GM18861 (cell line): ENCODE data around the gene TM9SF1.
"Not testable (repeated sequence)": the region's sequence is repeated elsewhere in the genome, so short reads cannot be mapped to it uniquely, and the experiment has no call there.

Source experiments
- ATAC-seq: cut with Tn5 transposase; IDR thresholded peaks from one replicate; pipeline ENCODE4 v1.9.1; 2021; ENCODE audit not compliant: unreplicated experiment

Gene TM9SF1

GRCh38 chr14:24224618-24225071 lies 29.4 kb upstream of the TM9SF1 start:
- ATAC-seq = no peak

DNA sequence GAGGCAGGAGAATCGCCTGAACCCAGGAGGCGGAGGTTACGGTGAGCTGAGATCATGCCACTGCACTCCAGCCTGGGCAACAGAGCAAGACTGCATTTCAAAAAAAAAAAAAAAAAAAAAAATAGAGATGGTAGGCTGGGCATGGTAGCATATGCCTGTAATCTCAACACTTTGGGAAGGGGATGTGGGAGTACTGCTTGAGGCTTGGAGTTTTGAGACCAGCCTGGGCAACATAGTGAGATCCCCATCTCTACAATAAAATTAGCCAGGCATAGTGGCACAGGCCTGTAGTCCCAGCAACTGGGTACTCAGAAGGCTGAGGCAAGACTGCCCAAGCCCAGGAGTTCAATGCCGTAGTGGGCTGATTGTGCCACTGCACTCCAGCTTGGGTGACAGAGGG lies 27.7 kb upstream of the TM9SF1 start:
- ATAC-seq = not testable (repeated sequence)

DNA sequence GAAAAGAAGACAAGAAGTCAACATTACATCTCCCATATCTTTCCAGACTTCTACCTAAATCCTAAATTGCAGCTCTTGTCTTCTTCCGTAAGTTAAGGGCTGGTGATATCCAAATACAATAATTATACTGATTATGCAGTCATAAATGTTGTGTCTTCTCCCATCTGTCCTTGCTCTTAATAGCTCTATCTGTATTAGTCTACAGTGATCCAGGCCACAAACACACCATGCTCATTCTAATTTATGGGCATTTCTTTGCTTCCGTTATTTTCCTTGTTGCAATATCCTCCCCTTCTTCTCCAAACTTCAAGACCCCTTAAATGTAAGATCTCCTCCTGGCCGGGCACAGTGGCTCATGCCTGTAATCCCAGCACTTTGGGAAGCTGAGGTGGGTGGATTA lies 24.3 kb upstream of the TM9SF1 start:
- no peak for ATAC-seq

DNA sequence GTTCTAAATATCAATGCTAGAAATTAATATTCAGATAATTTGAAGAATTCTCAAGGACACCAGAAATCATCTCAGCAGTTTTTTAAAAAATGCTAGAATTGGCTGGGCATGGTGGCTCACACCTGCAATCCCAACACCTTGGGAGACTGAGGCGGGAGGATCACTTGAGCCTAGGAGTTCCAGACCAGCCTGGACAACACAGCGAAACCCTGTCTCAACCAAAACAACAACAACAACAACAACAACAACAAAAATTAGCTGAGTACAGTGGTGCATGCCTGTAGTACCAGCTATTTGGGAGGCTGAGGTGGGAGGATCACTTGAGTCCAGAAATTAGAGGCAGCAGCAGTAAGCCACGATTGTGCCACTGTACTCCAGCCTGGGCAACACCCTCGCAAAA lies 23.8 kb upstream of the TM9SF1 start:
- ATAC-seq = no peak

GRCh38 chr14:24216876-24217275 lies 21.6 kb upstream of the TM9SF1 start:
- ATAC-seq = not testable (repeated sequence)

DNA sequence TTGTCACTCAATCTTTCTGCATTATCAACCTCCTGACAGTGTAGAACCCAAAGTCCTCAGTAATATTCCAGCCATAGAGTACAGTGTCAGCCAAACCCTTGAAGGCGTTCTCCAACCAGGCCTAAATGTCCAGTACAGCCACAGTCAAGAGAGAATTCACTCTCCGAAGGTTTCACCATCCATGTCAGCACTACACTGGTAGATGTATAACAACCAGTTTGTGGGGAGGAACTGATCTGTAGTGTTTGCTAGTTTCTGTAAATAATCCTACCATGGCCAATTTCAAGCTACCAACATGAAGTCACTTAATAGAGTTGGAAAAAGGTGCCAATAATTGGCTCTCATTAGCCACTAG lies 21.1 kb upstream of the TM9SF1 start:
- no peak for ATAC-seq

DNA sequence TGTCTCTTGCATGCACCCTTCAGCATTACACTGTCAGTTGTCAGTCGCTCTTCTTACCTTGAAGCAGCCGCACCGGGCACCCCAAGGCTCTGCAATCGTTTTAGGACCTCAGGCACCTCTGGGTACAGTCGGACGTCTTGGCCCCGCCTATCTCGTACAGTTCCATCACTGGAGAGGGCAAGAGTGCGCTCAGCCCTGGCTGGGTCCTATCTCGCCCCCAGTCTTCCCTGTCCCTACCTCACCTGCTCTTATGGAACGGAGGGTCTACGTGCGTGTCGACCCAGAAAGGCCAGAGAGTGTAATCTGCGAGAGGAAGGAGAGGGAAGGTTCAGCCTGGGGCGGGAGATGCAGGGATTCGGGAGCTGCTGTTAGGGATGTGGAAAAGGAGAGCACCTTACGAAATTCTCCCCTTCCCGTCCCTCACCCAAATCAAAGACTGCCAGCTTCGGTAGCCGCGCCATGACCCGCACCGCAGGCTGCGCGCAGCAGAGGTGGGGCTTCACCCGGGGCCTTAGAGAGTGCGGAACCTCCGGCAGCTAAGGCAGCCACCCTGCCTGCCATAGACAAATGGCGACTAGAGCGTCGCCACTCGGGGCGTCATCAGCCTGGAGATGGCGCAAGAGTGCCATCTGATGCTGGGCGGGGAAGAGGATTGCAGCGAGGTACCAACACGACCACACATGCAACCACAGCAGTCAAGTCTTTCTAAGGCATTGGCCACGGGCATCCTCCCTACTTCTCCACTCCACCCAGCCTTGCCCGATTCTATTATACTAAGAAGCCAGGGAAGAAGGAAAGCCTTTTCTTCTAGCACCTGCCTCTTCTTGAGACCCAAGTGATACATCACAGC lies 20.5 kb upstream of the TM9SF1 start, which contains the start of gene MDP1:
MDP1 (minus strand) TSS at position 572 of the 850 bp plus-strand sequence; CDS start at position 461, 111 bp downstream.
- peak; percentile 61 for ATAC-seq

DNA sequence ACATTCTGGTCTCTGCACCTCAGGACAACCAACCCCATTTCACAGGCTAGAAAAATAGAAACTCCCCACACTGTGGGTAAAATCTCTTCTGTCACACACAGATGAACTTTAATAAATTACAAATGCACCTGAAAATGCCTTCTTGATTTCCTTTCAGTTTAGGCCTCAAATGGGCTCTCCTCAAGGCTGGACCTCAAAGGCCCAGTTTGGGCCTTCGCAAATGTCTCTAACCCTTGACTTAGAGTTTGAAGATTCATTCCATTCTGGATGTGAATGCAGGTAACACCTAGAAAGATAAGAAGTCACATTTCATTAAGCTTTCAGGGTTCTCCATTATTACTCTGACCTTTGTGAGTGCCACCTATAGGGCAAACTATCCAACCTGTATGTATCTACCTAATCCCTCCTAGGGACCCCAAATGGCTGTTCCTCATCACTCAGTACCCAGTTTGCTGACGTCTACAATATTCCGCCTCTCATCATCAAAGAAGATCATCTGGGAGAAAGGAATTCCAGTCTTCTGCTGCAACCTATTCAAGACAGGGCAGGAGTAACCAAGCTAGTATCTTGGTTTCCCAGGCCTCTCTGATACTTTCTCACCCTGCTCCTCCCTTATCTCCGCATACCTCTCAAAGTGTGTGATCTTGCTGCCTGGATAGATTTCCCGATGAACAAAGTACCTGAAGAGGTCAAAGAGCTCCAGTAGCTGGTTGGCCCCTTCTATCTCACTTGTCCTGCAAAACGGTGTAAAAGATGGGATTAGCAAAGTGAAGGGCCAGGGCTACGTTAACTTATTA lies 18.8 kb upstream of the TM9SF1 start:
- ATAC-seq = no peak

GRCh38 chr14:24212924-24213865 lies 18.0 kb upstream of the TM9SF1 start, which contains the start of gene CHMP4A:
Gene CHMP4A, minus strand, starts transcription at chr14:24213488. Its CDS starts 49 bp downstream, at chr14:24213439.
- peak; percentile 68 for ATAC-seq

DNA sequence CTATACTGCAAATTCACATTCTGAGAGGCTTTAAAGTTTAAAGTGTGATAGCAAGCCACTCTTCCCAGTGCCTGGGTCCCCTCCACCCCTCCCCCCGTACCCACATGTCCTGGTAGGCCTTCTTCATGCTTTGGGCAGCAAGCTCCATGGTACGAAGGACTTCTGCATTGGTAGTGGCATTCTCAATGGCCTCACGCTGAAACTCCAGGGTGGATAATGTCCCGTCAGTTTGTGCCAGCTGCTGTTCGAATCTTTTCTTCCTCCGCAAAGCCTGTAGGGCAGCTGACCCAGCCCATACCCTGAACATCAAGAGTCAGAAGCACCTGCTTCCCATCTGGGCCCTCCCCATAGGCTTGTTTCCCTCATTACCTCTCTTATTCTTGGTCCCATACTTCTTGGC lies 16.1 kb upstream of the TM9SF1 start:
- no peak for ATAC-seq

DNA sequence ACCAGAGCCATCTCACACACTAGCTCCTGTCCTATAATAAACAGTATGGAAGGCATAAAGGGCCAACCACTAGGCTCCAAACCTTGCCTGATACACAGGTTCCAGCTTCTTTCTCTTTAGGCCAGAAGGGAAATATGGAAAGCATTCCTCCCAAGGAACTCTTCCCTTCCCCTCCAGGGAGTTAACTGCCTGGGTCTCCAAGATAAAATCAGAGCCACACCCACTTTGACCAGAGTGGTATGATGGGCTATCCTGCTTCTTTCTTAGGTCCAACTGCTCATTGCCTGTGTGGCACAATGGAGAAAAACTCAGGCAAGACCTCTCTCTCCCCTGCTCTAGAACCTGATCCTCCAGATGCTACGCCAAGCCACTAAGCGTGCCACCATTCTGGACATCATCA lies 12.4 kb upstream of the TM9SF1 start:
- no peak for ATAC-seq

DNA sequence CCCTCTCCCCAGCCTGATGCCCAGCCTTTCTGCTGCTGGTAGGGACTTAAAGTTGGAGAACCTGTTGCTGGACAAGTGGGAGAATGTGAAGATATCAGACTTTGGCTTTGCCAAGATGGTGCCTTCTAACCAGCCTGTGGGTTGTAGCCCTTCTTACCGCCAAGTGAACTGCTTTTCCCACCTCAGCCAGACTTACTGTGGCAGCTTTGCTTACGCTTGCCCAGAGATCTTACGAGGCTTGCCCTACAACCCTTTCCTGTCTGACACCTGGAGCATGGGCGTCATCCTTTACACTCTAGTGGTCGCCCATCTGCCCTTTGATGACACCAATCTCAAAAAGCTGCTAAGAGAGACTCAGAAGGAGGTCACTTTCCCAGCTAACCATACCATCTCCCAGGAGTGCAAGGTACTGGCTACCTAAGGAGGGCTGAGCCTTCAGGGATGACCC lies 11.9 kb upstream of the TM9SF1 start:
- ATAC-seq = no peak

GRCh38 chr14:24206260-24207103 lies 11.2 kb upstream of the TM9SF1 start:
- no peak for ATAC-seq

DNA sequence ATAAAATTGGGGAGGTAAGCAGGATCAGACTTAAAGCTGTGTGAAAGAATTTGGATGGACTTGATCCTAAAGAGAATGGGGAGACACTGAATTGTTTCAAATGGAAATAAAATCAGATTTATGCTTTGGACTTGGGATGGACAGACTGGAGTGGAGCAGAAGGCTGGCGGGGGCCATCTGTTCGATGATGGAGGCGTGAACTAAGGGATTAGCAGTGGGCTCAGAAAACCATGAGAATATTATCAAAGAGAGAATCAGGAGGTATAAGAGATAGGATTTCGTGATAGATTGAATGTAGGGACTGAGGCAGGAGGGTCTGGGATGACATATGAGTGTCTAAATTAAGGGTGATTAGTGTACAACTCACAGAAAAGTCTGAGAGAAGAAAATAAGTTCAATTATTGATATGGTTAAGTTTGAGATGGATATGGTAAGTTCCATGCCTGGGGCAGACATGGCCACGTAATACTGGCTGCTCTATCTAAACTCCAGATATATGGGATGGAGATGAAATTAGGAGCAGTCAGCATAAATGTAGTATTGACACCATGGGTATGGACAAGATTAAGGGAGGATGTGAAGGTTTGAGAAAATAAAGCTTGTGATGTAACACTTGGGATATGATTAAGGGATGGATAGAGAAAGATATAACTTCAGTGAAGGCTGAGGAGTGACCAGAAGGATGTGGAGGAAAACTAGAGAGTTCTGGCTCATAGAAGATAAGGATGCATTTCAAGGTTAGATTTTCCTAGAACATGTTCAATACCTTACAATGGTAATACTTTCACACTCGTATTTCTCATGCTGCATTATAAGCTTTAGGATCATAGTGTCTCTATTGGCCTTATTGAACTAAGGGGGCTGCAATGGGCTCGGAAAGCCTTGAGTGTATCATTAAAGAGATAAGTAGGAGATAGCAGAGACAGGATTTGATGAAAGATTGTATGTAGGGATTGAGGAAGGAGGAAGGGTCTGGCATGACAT lies 9.2 kb upstream of the TM9SF1 start:
- ATAC-seq = no peak

- not testable (repeated sequence) for ATAC-seq
Observed at GRCh38 chr14:24203249-24203886, 8.1 kb upstream of the TM9SF1 start.

DNA sequence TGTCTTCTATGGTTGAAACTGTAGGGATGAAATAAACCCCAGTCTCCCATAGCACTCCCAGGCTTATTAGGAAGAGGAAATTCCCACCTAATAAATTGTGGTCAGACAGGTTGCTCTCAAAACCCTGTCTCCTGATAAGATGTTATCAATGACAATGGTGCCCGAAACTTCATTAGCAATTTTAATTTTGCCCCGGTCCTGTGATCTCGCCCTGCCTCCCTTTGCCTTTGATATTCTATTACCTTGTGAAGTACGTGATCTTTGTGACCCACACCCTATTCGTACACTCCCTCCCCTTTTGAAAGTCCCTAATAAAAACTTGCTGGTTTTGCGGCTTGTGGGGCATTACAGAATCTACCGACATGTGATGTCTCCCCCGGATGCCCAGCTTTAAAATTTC lies 7.3 kb upstream of the TM9SF1 start:
- not testable (repeated sequence) for ATAC-seq

GRCh38 chr14:24198814-24199524 lies 3.7 kb upstream of the TM9SF1 start:
- no peak for ATAC-seq
